IMR-90 (cell line): ENCODE results near the gene IL20RA. TPM values are rescaled to one million over a fixed set of nuclear protein-coding genes. Genes with fewer than 3 reads are reported as not detected.

Experiments used
- ATAC-seq: fragments of 200-7000 bp; cut with Tn5 transposase; 2 replicates; pipeline ENCODE4 v1.9.1; 2020; ENCODE audit warnings: low read depth, mild to moderate bottlenecking, moderate library complexity
- BruUV-seq: library from RNA; stranded (reverse); fragments of 400-500 nt; replicated peaks from 2 replicates; lab custom pipeline; 2021; lab: Mats Ljungman, UMichigan
- CTCF ChIA-PET: fragments of 300-600 bp; formaldehyde crosslinking; extraction: SDS; loops from one replicate; lab custom pipeline; 2021; ENCODE audit warnings: antibody characterized with exemption; lab: Yijun Ruan, JAX
- POLR2A ChIA-PET: fragments of 300-600 bp; sonication (Branson Sonifier 250); formaldehyde crosslinking; loops from one replicate; lab custom pipeline; 2022; ENCODE audit warnings: antibody characterized with exemption; ENCODE audit not compliant: unreplicated experiment; lab: Charles Lee
- DNase-seq: peaks from one replicate; pipeline ENCODE4 v3.0.0; 2013
- H2AFZ ChIP-seq: replicated peaks from 2 replicates; pipeline ENCODE3; 2013; ENCODE audit warnings: low read length, mild to moderate bottlenecking; ENCODE audit not compliant: poor library complexity
- H2AK5ac ChIP-seq: 2 replicates; pipeline ENCODE4 v1.6.1; 2013; ENCODE audit warnings: low read depth, low read length, inconsistent platforms
- H2AK9ac ChIP-seq: replicated peaks from 2 replicates; pipeline ENCODE3; 2013; ENCODE audit warnings: mild to moderate bottlenecking, low read depth, low read length, moderate library complexity; ENCODE audit not compliant: poor library complexity
- H2BK120ac ChIP-seq: 2 replicates; pipeline ENCODE4 v1.6.1; 2013; ENCODE audit warnings: low read depth, low read length, inconsistent platforms
- H2BK15ac ChIP-seq: 3 replicates; pipeline ENCODE4 v1.6.1; 2013; ENCODE audit warnings: low read depth, low read length, inconsistent platforms
- H2BK20ac ChIP-seq: 2 replicates; pipeline ENCODE4 v1.6.1; 2013; ENCODE audit warnings: low read depth, mild to moderate bottlenecking, inconsistent platforms, low read length, moderate library complexity
- H2BK5ac ChIP-seq: 2 replicates; pipeline ENCODE4 v1.6.1; 2013; ENCODE audit warnings: mild to moderate bottlenecking, low read depth, low read length, inconsistent platforms; ENCODE audit not compliant: poor library complexity, severe bottlenecking
- H3K14ac ChIP-seq: replicated peaks from 2 replicates; pipeline ENCODE4 v1.6.1; 2013; ENCODE audit warnings: low read depth, low read length, inconsistent platforms
- H3K18ac ChIP-seq: 2 replicates; pipeline ENCODE4 v1.6.1; 2013; ENCODE audit warnings: low read depth, low read length, control low read depth
- H3K23ac ChIP-seq: 2 replicates; pipeline ENCODE4 v1.6.1; 2013; ENCODE audit warnings: low read depth, low read length, inconsistent platforms
- H3K27ac ChIP-seq: 2 replicates; pipeline ENCODE4 v1.5.1; 2013; ENCODE audit warnings: mild to moderate bottlenecking, control low read depth, low read length; ENCODE audit not compliant: insufficient read depth
- H3K27me3 ChIP-seq: 2 replicates; pipeline ENCODE4 v1.6.1; 2013; ENCODE audit warnings: low read length; ENCODE audit not compliant: control insufficient read depth, insufficient read depth
- H3K36me3 ChIP-seq: 2 replicates; pipeline ENCODE4 v1.6.1; 2013; ENCODE audit warnings: low read length, mixed read lengths; ENCODE audit not compliant: control insufficient read depth, insufficient read depth
- H3K4ac ChIP-seq: 2 replicates; pipeline ENCODE4 v1.6.1; 2013; ENCODE audit warnings: low read depth, low read length, inconsistent platforms
- H3K4me1 ChIP-seq: 2 replicates; pipeline ENCODE4 v1.6.1; 2013; ENCODE audit warnings: low read length, mixed read lengths; ENCODE audit not compliant: control insufficient read depth, insufficient read depth
- H3K4me2 ChIP-seq: 2 replicates; pipeline ENCODE4 v1.6.1; 2013; ENCODE audit warnings: low read depth, mild to moderate bottlenecking, control low read depth, low read length, moderate library complexity
- H3K4me3 ChIP-seq: 2 replicates; pipeline ENCODE4 v1.5.1; 2013; ENCODE audit warnings: low read depth, mild to moderate bottlenecking, control low read depth, low read length, moderate library complexity; ENCODE audit not compliant: insufficient read depth
- H3K56ac ChIP-seq: 2 replicates; pipeline ENCODE4 v1.6.1; 2013; ENCODE audit warnings: low read length, inconsistent platforms; ENCODE audit not compliant: insufficient read depth; ENCODE audit errors: extremely low read depth
- H3K79me1 ChIP-seq, 2 experiments: 2 replicates each; pipeline ENCODE4 v1.6.1; 2013; ENCODE audit warnings: low read length in 2 of 2, inconsistent platforms in 1 of 2, low read depth in 1 of 2
- H3K9ac ChIP-seq: 2 replicates; pipeline ENCODE4 v1.6.1; 2013; ENCODE audit warnings: low read depth, low read length, control low read depth
- H3K9me1 ChIP-seq: 2 replicates; pipeline ENCODE4 v1.6.1; 2013; ENCODE audit warnings: low read length, inconsistent platforms; ENCODE audit not compliant: insufficient read depth
- H3K9me3 ChIP-seq: 2 replicates; pipeline ENCODE4 v1.6.1; 2013; ENCODE audit warnings: low read length; ENCODE audit not compliant: control insufficient read depth, insufficient read depth
- H4K20me1 ChIP-seq: 2 replicates; pipeline ENCODE4 v1.6.1; 2013; ENCODE audit warnings: low read length, inconsistent platforms; ENCODE audit not compliant: insufficient read depth
- H4K5ac ChIP-seq: 2 replicates; pipeline ENCODE4 v1.6.1; 2013; ENCODE audit warnings: mild to moderate bottlenecking, low read depth, low read length, control low read depth
- H4K8ac ChIP-seq, 2 experiments: 2 replicates each; pipeline ENCODE4 v1.6.1; 2013; ENCODE audit warnings: low read depth in 2 of 2, low read length in 2 of 2, control low read depth in 1 of 2, inconsistent platforms in 1 of 2
- H4K91ac ChIP-seq: 2 replicates; pipeline ENCODE4 v1.6.1; 2013; ENCODE audit warnings: low read depth, low read length, inconsistent platforms; ENCODE audit not compliant: insufficient read depth
- BHLHE40 ChIP-seq: fragments of 150-350 bp; IDR thresholded peaks from 2 replicates; pipeline ENCODE4 v1.6.1; 2016; ENCODE audit warnings: mild to moderate bottlenecking, low read depth, low read length
- FOS ChIP-seq: fragments of 150-350 bp; IDR thresholded peaks from 2 replicates; pipeline ENCODE4 v1.6.1; 2016; ENCODE audit warnings: low read depth, low read length
- MXI1 ChIP-seq: IDR thresholded peaks from 2 replicates; pipeline ENCODE4 v1.6.1; 2012; ENCODE audit warnings: low read depth, mild to moderate bottlenecking, low read length, moderate library complexity, borderline replicate concordance
- RAD21 ChIP-seq: IDR thresholded peaks from 2 replicates; pipeline ENCODE4 v1.6.1; 2012; ENCODE audit warnings: low read length, improper control_type of control experiment
- USF2 ChIP-seq: fragments of 150-350 bp; IDR thresholded peaks from 2 replicates; pipeline ENCODE4 v1.6.1; 2017; ENCODE audit warnings: mild to moderate bottlenecking, antibody characterized with exemption, low read length, low read depth
- WGBS, 2 experiments: methylation state at CpG; one replicate each; pipeline versions ENCODE4 v1.1.5 to v1.1.7; 2013; ENCODE audit warnings: missing lambda C conversion rate in 2 of 2; ENCODE audit not compliant: insufficient read length in 1 of 2; ENCODE audit errors: extremely low coverage in 2 of 2; 5-methylcytosine and 5-hydroxymethylcytosine counted together
- dilution Hi-C: fragments of 300-500 bp; cut with HindIII; formaldehyde crosslinking; loops from one replicate; pipeline ENCODE4 v1.14.3; 2018; ENCODE audit warnings: low sequenced_read_pairs; ENCODE audit not compliant: unreplicated experiment
- in situ Hi-C: fragments of 300-500 bp; cut with MboI; formaldehyde crosslinking; loops from 3 replicates; pipeline ENCODE4 v1.14.3; 2019; ENCODE audit warnings: low sequenced_read_pairs, inconsistent platforms, mixed read lengths
- intact Hi-C: fragments of 100-400 bp; cut with micrococcal nuclease; formaldehyde crosslinking; loops from 2 replicates; pipeline ENCODE4 v1.10.0; 2022
- polyA plus RNA-seq, 3 experiments: library from polyadenylated mRNA; depleted of rRNA; stranded (reverse); fragments of >200 nt; gene quantifications; 2 replicates each; pipeline ENCODE4 v1.2.3, GENCODE V29; 2012; ENCODE audit warnings: low replicate concordance in 1 of 3
- total RNA-seq: library from RNA; depleted of rRNA; stranded (reverse); fragments of >200 nt; gene quantifications from 2 replicates; pipeline ENCODE4 v1.2.3, GENCODE V29; 2012

Gene IL20RA
- total and polyA plus RNA-seq, 2 of the 4 experiments (the other 2 are of a cell fraction), result 0.02 TPM; not detected in 1

GRCh38 chr6:137045222-137045789 is 541 bp upstream of the IL20RA start:
- Histone ChIP-seq H2AFZ (no peak overlapping the region), H2BK15ac (no peak overlapping the region), H3K14ac (no peak overlapping the region), H3K27ac (no peak overlapping the region), H3K36me3 (no peaks in the 10 kb centered on the region), H2BK5ac (no peak overlapping the region), H2AK5ac (no peak overlapping the region), H3K4ac (no peak overlapping the region), H3K9me3 (no peaks in the 10 kb centered on the region), H3K27me3 (peaks cover 40% of the 10 kb centered on the region), H4K20me1 (no peaks in the 10 kb centered on the region), H4K91ac (no peak overlapping the region), H2BK120ac (no peak overlapping the region), H3K4me1 (no peaks in the 10 kb centered on the region), H3K56ac (no peak overlapping the region), H2BK20ac (no peak overlapping the region), H3K9me1 (no peaks in the 10 kb centered on the region), H3K79me1 (no peaks in the 10 kb centered on the region), H3K23ac (no peak overlapping the region), H3K4me2 (no peak overlapping the region), H3K9ac (no peak overlapping the region), H3K4me3 (no peak overlapping the region), H3K18ac (no peak overlapping the region), H2AK9ac (no peak overlapping the region), H4K8ac (no peak overlapping the region), H4K5ac (no peak overlapping the region)
- POLR2A ChIA-PET, result no interaction called here
- ATAC-seq (no peak), DNase-seq (no peak)
- TF ChIP-seq MXI1, result no peak
- no peak for TF ChIP-seq USF2
- no peak for TF ChIP-seq FOS
- TF ChIP-seq RAD21, result no peak
- no peak for TF ChIP-seq BHLHE40
- intact Hi-C loops (loop anchor here (5.0 kb wide), 1 partner anchor 653 kb away; no protein-coding TSS in a partner anchor), dilution Hi-C loops (no loop called here), in situ Hi-C loops (no loop called here)
- WGBS, 2 experiments, result 83% methylated on average over 1 of the region's 7 CpGs; no CpG with 5 or more reads in 1 of the 2 experiments
- CTCF ChIA-PET, result no interaction called here
- BruUV-seq, result no TSS peak
